NCI-H2196 (cell line): ENCODE data around the gene LDAH.

Experiments
- DNase-seq: peaks from one replicate; lab custom pipeline; 2025; ENCODE audit not compliant: unreplicated experiment; lab: John Stamatoyannopoulos, UW

The LDAH gene

DNA sequence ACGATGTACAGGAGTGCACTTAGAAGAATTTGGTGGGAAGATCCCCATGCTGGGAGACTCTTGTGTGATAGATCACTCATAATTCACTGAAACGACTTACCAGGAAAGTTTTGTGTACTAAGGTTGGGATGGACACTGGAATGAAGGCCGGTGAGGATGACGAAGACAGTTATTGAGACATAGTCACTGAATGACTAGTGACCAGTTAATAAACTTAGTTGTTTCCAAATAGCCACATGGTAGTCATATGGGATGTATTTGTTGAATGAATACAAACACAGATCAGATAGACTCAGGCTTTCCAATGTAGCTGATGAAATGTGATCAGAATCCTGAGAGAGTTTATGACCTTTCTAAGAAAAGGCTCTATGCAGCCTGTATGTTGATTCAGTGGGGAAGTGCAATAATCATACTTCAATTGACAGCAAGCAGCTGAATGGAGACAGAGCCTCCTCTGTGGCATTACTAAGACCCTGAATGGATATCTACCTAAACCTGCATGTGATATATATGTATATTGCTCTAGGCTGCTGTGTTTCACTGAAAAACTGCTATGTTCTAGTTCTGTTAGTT is 135.6 kb downstream of the LDAH start:
- DNase-seq, result no peak

DNA sequence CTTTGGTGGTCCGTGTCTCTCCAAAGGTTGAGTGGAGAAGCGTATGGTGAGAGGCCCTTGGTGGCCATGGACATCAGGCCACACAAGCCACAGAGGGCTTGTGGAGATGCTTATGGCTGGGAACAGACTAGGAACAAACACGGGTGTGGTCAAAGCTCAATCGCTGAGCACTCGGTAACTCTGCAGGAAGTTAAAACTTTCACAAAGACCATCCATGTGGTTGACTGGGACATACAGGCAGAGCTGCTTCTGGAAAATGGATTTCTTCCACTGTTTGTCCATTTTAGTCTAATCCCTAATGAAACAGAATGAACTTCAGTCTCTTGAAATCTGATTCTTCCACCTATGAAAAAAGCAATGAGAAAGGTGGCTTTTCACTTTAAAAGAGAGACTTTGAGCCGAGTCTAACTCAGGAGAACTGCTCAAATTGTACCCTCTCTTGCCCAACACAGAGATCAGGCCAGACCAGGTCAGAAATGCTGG is 138.3 kb downstream of the LDAH start:
- DNase-seq, result no peak

DNA sequence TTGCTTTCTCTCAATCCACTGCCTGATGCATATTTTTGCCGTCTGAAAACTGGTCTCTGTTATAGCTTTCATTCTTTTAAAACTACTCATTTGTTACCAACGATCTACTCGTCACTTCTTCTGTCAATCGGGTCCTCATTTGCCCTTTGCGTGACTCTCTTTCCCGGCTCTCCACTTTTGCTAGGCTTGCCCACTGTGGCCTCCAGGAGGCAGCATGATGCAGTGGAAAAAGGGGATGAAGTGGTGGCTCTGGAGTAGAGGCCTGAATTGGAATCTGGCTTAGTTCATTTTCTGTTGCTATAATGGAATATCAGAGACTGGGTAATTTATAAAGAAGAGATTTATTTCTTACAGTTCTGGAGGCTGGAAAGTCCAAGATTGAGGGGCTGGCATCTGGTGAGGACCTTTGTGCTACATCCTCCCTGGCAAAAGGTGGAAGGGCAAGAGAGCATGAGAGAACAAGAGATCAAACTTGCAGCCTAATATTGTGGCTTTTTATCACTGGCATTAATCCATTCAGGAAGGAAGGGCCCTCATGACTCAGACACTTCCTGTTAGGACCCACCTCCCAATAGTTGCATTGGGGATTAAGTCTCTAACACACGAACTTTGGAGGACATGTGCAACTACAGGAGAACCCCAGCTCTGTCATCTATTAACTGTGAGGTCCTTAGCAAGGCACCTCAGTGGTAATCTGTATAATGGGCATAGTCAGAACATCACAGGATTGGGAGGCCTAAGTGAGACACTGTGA is 140.6 kb downstream of the LDAH start:
- peak; percentile 6 for DNase-seq

DNA sequence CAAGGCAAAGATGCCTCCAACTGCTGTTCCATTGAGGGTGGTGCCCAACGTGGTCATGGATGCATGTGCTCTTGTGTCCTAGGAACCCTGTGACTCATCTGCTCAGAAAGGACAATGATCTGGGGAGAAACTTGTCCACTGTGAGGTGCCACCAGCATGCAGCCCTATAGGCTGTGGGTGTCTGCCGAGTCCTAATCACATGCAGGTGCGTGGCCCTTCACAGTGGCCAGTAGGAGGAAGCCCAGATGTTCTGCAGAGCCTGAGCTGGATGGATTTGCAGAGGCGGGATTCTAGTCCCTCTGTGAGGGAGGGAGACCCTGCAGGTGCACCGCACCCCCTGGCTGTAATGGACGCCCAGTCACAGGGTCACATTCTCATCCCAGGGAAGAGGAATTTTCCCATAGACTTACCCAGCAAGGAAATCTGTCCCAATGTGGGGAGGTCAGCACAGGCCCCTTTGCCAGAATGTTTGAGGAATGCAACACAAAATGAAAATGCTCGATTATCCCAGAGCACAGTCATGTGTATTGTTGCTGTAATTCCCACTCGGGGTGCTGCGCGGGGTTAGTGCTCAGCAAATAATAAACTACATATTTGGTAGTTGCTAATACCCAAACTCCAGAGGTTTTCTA is 142.0 kb downstream of the LDAH start:
- no peak for DNase-seq

DNA sequence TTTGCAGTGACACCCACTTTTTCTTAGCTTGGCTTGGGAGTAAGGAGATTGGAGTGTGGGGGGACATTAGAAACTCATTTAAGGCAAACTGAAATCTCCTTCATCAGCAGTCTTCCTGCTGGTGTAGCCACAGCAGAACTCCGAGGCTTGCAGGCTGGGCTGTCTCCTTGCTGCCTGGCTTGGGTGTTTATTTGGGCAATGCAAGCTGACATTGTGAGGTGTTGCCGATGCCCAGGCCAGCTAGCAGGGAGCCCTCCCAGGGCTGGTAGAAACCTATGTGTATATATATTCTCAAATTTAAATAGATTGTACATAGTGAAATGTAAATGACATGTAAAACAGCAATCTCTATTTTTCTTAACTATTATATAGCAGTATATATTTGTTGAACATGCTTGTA is 144.1 kb downstream of the LDAH start:
- no peak for DNase-seq

DNA sequence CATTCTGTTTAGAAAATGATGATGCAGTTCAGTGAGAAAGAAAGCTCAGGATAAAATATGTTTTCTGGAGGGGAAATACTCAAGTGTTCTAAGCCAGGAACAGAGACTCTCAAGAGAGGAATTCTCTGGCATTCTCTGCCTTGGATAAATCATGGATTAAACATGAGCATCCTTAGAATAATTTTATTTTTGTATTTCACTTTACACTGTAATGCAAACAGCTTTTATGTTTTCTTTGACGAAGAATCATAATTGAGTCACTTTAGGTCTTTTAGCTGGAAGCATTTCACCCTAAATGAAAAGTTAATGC is 144.9 kb downstream of the LDAH start:
- DNase-seq, result no peak

DNA sequence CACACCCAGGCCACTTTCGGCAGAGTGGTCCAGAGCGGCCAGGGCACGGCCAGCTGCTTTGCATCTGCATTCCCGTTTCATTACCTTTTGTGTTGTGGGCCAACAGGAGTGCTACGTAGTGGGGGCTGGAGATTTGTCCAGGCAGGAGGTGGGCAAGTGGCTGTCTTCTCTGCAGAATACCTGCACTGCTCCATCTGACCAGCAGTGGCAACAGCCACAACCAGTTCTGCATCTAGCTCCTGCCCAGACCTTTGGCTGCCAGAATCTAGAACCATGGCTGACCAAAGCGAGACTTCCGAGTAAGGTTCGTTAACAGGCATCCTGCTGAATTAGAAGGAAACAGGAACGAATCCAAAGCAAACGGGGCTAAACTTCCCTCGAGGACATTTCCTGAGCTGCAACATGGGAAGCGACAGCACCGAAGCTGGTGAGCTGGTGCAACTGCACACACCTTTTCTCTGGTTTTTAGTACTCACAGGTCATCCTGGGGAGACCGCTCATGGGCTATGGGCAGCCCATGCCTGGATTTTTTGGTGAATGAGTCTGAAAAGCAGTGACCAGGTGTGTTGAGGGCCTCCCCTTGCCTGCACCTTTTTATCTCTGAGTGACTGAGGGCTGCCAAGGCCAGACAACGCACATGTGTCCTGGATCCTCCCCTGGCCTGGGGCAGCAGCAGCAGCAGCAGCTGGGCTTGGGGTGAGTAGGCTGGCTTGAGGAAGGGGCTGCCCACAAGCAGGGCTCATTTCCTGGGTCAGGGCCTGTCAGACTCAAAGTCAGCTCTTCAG is 145.4 kb downstream of the LDAH start:
- no peak for DNase-seq

DNA sequence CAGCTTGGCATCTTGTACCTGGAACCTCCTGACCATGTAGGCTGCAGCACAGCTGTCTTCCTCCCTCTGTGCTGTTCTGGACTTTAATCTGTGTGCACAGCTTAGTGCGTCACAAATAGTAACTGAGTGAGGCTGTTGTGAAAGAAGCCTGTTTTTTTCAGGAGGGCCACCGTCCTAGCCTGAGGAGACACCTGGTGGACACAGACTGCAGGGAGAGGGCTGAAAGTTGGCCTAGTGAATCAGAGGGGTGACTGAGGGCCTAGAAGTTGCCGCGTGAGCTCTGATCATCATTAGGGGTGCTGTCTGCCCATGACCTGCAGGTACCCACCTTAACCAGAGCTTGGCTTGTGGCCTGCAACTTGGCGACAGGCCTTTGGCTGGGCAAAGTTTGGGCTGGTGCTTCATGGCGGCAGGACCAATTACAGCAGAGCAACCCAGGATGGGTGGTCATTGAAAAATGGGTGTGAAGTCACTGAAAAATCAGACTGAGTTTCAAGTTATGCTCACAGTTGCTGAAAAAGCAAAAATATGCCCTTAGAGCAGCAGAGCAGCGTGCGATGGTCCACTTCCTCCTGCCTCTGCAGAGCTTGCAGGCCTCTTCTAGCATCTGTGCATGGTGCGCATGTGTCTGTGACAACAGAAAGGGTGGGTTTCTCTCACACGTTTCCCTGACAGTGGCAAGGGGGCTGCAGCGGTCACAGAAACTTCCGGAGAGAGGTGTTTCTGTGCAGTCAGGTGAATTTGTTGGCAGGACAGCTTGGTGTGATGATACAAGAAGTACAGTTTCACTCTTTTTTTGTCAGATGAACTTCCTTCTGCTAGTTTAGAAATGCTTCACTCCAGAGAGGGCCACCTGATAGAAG is 146.3 kb downstream of the LDAH start:
- no peak for DNase-seq

DNA sequence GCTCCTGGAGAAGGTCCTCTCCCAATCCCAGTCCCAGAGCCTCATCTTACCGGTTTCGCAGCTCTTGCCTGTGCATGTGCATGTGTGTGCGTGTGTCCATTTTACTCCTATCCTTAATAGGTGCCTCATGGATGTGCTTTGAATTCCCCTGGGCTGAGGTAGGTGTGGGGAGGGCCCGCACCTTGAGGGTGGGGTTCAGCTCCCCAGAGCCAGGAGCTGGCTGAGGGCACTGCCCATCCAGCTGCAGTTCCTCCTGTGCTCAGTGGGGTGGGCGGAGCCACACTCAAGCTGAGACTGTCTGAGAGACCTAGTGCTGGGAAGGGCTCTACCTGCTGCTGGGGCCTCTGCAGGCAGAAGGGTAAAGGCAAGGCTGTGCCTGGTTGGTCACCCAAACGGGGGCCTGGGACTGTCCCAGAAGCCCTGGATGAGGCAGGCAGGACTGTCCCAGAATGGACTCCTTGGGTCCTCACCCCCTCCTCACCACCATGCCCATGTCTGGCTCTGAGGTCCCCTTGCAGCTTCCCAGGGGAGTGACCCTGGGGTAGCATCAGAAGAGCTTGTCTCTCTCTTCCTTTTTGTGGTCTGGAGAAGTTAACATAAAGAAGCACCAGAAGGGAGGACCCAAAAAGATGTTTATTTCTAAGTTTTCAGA is 147.1 kb downstream of the LDAH start:
- DNase-seq, result no peak

DNA sequence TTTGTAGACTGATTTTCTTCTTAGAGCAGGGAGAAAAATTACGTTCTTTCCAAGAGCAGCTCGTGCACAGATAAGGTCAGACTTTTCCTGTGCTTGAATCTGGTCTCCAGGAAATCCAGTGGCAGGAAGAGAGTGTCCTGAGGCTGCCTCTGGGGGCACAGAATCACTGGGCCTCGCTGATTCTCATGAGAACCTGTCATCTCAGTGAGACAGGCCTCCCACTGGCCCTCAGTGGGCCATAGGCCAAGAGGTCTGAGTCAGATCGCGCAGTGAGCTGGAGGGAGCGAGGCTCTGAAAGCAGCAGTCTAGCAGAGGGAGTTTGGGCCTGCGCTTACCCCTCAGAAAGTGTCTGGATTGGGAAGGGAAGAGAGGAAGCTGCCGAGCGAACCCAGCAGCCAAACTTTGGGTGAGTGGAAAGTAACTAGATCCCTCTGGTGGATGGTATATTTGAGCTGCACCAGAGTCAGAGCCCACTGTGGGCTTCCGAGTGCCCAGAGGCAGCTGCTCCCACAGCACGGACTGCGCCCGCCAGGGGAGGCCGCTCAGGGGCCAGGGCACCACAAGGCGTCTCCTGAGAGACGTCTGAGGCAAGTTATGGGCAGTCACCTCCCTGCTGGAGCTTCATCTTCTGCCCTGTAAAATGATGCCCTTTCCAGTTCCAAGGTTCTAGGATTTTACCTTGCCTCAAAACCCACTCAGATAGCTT is 147.8 kb downstream of the LDAH start:
- DNase-seq, result no peak

DNA sequence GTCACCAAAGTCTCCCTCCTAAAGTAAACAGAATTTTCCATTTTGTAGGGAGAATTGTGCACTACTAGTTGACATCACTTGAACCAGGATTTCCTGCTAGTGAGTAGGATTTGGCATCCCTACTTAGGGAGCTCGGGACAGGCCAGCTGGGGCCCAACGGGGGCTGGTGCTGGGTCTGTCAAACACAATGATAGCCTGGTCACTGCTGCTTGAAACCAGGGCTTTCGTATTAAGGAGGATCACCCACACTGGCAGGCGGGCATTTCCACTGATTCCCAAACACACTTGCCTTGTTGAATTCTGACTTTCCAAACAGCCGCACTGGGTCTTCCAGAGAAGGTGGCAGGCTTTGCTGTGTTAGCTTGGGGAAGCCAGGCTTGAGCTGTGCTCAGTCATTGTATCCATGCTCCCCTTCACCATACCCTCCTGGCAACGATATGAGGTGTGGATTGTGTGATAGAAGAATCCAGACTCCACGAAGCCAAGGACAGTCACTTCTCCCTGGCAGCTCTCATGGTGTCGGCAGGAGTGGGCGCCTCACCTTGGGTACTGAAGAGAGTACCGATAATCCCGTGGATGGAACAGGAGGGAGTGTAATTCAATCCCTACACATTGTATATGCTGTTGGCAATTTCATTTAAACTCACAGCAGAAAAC is 148.5 kb downstream of the LDAH start:
- no peak for DNase-seq

DNA sequence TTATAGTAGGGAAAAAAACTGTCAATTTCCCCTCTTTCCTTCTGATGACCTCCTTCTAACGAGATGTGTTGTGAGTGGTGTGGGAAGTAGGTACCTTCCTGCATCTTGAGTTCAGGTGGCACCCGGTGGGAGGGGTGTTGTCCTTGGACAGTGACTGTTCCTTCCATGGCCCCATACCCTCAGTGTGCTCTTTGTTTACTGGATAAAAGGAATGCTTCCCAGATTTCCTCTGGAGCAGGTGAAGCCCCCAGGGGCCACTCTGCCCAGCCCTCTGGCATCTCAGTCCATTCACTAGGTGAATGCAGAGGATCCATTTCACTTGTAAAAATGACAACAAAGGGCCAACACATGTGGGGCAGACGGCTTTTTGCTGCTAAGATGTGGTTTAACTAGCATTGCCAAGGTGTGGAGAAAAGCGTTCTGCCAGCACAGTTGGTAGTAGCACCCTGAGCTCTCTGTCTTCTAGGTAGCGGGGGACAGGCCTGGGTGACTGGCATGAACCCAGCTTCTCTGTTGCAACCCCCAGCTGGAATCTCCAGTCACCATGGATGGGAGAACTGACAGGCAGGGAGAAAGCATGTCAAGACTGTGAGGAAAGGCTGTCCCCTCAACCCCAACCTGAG is 149.1 kb downstream of the LDAH start:
- no peak for DNase-seq

DNA sequence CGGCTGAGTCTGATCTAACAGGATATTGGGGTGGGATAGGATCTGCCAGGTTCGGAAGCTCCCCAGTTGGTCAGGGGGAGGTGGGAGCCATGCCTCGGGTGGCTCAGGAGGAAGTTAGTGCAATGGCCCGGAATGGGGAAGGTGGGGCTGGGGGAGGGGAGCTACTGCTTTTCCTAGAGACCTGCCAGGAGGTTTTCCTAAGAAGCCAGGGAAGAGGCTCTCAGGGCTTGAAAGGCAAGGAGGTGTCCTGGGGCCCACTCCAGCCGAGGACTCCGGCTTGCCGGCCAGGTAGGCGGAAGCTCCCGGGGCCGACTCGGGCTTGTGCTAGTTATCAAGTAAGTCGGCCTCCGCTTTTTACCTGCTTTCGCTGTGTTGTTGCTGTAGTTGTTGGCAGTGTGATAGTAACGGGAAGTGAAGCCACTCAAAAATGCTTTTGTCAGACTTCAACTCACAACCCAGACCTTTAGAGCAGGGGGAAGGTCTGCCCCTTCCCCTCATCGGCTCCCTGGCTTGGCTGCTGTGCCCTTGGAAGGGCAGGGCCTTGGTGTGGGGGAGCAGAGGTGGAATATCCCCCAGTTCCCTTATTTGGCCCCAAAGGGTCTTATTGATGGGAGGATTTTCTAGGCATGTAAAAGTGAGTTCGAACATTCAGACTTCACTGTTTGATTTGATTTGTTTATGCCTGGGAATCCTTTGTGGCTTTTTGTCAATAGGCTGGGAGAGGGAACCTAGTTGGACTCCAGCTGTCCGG is 150.5 kb downstream of the LDAH start:
- DNase-seq, result no peak

DNA sequence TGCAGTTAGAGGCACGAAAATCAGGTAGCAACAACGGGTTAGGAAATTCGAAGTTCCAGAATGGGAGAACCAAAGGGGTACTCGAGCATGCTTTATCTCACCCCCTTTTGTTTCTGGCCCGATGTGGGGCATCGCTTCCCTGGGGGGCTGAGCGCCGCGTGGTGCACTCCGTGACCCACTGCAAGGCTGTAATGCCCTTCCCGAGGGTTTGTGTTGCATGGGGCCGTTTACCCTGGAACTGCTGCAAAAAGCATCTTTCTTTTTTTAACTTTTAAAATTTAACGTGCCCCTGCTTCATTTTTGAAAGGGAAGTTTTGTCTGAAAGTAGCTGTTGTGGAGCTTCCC is 151.2 kb downstream of the LDAH start:
- no peak for DNase-seq

DNA sequence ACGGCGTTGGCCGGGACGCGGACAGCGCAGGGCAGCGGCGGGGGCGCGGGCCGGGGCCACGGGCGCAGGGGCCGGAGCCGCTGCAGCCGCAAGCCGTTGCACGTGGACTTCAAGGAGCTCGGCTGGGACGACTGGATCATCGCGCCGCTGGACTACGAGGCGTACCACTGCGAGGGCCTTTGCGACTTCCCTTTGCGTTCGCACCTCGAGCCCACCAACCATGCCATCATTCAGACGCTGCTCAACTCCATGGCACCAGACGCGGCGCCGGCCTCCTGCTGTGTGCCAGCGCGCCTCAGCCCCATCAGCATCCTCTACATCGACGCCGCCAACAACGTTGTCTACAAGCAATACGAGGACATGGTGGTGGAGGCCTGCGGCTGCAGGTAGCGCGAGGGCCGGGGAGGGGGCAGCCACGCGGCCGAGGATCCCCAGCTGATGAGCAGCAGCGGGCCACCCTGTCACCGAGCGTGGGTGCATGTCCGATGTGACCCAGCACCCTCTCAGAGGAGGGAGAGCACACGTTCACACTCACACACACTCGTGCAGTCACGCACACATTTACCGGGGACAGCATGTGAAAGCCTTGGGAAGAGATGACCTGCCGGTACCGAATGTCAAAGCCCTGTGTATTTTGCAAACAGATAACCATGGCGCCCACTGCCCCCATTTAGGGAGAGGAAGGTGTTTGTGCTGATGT is 151.7 kb downstream of the LDAH start:
- DNase-seq, result no peak

DNA sequence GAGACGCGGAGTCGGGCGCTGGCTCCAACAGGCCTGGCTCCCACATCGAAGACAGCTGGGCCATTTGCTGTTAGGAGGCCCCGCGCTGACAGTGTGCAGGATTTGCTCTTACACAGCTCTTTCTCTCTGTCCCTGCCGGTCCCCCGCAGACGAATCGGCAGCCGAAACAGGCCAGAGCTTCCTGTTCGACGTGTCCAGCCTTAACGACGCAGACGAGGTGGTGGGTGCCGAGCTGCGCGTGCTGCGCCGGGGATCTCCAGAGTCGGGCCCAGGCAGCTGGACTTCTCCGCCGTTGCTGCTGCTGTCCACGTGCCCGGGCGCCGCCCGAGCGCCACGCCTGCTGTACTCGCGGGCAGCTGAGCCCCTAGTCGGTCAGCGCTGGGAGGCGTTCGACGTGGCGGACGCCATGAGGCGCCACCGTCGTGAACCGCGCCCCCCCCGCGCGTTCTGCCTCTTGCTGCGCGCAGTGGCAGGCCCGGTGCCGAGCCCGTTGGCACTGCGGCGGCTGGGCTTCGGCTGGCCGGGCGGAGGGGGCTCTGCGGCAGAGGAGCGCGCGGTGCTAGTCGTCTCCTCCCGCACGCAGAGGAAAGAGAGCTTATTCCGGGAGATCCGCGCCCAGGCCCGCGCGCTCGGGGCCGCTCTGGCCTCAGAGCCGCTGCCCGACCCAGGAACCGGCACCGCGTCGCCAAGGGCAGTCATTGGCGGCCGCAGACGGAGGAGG is 152.4 kb downstream of the LDAH start:
- DNase-seq, result no peak
